EL (cell line): ENCODE data around the gene ZC3H7B.

Experiments used
- DNase-seq: peaks from one replicate; pipeline ENCODE4 v3.0.0-alpha.2; 2016

ZC3H7B gene

GRCh38 chr22:41358927-41359326, 57.6 kb downstream of the ZC3H7B start:
- DNase-seq: no peak

GRCh38 chr22:41359376-41359775, 58.1 kb downstream of the ZC3H7B start:
- DNase-seq: no peak

- no peak for DNase-seq
These were observed 58.8 kb downstream of the ZC3H7B start for GRCh38 chr22:41360126-41360525.

DNA sequence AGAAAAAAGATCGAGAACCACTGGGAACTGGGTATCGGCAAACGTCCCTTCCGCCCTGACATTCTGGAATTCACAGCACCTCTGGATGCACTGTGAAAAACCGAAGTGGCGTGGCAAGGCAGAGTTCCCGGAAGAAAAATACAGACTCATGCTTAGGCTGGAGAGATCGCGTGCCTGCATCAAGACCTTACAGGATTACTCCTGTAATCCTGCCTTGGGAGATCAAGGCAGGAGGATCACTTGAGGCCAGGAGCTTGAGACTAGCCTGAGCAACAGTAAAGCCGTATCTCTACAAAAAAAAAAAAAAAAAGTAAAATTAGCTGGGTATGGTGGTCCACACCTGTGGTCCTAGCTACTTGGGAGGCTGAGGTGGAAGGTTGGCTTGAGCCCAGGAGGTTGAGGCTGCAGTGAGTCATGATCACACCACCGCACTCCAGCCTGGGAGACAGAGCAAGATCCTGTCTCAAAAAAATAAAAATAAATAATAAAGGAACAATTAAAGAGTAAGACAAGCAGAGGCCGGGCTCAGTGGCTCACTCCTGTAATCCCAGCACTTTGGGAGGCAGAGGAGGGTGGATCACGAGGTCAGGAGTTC, 60.5 kb downstream of the ZC3H7B start:
- DNase-seq: peak; percentile 33

DNA sequence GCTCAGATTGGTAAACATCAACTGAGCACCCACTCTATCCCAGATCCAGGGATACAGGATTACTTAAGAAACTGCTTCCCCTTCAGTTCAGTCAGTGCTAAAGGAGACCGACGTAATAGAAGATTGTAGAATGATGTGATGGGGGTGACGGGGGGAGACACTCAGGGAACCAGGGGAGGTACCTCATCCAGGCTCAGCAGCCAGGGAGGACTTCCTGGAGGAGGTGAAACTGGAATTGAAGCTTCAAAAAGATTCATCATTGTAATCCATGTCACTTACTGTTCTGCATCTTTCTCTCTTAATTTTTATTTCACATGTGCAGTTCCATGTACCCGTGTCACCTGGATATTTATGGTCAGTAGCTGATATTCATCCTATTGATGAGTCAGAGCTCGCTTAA, 61.3 kb downstream of the ZC3H7B start:
- DNase-seq: no peak

- no peak for DNase-seq
These were observed 62.9 kb downstream of the ZC3H7B start for GRCh38 chr22:41364233-41364632.

DNA sequence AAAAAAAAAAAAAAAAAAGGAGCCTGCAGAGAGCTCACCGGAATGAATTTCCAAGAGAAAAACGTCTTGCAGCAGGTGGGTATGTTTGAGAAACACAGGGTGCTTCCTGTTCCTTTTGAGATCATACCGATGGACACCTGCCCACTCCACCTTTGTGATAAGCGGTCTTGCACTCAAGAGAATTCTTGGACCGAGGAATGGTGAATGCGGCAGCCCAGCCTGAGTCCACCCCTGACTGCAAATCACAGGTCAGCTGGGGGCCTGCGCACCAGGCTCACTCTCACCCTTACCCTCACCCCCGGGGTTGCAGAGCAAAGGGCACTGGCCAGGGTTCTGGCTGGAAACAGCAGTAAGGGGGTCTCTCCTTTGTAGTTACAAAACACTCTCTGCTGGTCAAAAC, 63.6 kb downstream of the ZC3H7B start:
- DNase-seq: no peak

- no peak for DNase-seq
These were observed 64.1 kb downstream of the ZC3H7B start for GRCh38 chr22:41365425-41365824.

DNA sequence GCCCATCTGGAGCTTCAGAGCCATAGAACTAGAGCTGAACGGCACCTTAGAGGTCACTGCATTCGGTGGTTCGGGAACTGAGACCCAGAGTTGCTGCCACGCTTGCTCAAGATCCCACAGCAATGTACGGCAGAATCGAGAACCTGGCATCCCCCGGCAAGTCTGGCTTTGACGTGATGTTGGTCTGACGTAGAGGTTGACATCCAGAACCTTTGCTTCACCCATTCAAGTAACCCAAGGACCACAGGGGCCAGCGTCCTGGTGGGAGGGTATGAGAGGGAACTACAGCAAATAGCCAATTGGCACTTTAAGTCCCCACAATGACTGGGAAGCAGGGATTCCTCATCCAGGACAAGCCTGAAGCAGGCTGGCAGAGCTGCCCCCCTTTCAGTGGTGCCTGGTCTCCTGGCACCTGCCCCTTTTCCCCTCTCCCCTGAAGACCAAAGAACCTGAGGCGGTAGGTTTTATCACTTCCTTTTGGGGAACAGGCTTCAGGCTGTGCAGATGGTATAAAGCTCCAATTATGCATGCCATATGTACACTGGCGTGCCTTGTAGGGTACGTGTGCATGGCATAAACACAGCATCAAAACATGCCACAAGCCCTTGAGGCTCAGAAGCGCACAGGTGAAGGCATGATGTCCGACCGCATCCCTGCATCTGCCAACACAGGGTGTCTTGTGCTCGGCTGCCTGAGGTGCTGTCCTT, 65.2 kb downstream of the ZC3H7B start:
- DNase-seq: no peak

DNA sequence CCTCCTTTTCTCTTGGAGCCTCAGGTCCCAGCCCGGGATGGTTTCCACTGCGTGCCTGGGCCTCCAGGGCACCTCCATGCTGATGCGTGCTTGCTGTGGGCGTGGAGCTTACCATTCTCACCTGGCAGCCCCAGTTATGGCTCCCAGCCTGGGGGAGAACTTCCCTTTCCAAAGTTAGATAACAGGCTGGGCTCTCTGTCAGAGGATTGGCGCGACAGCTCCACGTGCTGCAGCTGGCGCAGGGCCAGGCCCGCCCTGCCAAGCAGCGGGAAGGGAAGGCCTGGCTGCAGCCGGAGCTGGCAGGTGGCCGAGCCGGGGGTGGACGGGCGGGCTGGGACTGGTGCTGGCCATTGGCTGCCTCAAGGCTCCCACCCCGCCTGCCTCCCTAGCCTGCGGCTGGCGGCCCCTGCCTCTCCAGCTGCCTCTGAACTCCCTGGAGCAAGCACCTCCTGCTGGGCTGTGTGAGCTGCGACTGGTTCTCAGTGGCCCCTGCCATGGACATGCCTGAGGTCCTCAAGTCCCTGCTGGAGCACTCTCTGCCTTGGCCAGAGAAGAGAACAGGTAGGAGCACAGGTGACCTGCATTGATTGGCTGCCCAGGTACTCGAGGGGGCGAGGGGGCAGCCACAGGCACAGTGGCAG, 65.8 kb downstream of the ZC3H7B start:
- DNase-seq: peak; percentile 94

DNA sequence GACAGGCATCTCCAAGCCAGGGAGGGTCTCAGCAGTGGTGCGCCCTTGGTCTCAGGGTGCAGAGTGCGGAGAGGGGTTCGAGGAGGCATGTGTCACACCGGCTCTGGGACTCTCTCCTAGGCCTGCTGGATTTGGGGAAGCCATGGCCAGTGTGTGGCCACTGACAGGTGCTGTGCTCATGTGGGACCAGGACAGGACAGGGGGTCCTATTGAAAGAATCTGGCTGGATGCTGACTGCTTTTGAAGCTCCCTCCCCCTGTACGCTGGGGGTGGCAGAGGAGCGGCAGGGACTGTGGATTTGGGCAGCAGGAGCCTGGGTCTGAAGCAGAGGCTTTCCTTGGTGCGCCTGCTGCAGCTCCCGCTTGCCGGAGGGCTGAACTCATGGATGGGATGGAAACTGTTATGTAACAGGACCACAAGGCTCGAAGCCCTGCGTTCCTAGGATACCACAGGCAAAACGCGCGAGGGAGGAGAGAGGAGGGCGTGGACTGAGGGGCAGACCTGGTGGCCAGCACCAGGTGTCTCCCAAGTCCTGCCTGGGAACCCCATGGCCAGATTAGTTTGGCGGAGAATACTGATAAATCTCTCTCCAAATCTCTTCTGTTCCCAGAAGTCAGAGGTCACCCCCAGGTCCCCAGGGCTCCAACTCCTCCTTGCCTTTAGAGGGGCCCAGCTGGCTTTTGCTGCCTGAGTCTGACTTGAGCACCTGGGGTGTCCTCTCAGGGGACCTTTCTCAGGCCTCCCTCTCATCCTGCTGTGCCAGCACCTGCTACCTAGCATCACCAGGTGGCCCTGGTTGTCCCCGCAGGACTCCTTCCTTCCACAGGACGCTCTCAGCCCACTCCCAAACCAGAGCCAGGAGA, 66.6 kb downstream of the ZC3H7B start:
- peak; percentile 52 for DNase-seq

DNA sequence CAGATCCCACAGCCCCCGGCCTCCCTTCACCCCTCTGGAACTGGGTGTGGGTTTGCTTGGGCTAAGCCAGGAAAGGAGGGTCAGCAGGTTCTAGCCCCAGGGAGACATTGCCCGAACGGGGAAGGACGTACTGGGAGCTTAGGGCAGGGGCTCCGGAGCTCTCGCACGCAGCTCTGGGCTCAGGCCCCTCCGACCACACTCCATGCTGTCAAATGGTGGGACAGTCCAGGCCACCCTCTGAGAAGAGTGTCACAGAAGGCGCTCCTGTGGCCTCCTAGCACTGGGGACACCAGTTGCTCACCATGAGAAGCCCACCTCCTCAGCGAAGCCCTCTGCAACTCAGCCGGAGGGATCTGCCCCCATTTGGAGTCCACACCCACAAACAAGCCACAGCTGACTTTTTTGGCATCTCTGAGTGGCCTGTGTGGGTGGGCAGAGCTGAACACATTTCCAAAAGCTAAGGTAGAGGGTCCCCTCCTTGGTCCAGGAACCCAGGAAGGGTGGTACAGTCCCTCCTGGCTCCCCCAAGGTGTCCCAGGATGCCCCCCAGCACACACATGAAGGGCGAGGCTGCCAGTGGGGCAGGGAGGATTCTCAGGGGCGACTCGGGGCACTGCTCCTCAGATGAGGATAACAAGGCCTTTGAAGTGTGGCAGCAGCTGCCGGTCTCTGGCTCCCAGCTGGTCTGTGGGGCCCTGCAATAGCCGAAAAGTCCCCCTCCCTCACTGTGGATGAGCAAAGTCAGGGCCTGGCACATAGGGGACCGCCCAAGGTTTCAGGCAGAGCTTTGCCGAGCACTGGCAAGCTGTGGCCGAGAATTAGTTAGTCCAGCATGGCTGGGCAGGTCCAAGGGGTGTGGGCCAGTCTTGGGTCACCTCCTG, 67.5 kb downstream of the ZC3H7B start:
- DNase-seq: no peak

- no peak for DNase-seq
These were observed 68.1 kb downstream of the ZC3H7B start for GRCh38 chr22:41369424-41369745.

DNA sequence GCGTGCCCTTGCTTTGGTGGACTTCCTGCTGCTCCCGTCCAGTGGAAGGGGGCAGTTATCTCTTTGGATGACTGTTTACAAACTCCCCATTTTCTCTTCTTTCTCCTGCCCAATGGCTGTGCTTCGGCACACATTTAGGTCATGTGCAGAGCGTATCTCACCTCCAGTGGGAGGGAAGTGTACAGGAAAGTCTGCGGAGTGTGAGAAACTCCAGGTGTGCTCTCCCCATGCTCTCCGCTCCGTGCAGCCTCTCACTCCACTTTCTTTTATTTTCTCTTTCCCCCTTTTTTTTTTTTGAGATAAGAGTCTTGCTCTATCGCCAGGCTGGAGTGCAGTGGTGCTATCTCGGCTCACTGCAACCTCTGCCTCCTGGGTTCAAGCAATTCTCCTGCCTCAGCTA, 68.5 kb downstream of the ZC3H7B start:
- no peak for DNase-seq

GRCh38 chr22:41377846-41378245, 76.5 kb downstream of the ZC3H7B start:
- DNase-seq: no peak

DNA sequence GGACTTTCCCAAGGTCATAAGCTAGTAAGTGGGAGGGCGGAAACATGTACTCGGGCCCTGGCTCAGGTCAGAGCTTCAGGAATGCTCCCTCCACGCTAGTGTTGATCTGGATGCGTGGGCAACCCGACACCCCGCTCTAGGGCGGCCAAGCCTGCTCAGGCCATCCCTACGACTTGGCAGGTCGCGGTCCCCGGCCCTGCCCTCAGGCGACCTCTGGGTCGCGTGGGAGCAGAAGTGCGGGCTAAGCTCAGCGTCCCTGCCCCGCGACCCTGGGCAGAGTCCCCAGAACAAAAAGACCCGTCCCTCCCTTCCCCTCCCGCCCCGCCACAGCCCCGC, 79.6 kb downstream of the ZC3H7B start:
- peak; percentile 87 for DNase-seq

DNA sequence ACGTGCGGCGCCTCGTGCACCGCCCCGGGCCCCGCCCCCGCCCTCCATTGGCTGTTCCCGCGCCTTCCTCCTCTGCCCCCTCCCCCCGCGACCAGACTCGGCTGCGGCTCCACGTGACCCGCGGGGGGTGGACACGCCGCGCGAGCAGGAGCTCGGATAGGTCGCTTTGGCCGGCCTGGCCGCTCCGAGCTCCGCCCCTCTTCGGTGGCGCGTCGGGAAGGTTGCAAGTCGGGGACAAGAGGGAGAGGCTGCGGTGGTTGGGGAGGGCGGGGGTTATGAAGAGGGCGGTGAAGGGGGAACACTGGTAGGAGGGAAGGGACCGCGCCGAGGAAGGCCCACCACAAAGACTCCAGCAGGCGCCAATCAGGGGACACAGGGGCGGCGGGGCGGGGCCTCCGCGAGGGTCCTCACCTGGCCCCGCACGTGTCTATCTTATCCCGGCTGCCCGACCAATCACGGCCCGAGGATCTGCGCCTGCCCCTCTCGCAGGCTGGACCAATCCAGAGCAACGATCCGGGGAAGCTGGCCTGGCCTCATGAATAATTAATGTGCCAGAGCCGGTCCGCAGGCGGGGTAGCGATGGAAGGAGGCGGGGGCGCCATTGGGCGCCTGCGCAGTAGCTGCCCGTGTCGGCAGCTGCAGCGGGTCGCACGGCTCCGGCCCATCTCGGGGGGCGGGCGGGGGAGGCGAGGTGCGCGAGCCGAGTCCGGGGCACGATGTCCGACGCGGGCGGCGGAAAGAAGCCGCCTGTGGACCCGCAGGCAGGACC, 80.2 kb downstream of the ZC3H7B start, which contains the start of gene TEF:
Gene TEF (plus strand): TSS at position 614 of the 769 bp plus-strand sequence. CDS start 103 bp downstream, at position 717.
- peak; percentile 99 for DNase-seq

GRCh38 chr22:41382098-41382578, 80.8 kb downstream of the ZC3H7B start:
- DNase-seq: peak; percentile 60

GRCh38 chr22:41382610-41383009, 81.3 kb downstream of the ZC3H7B start:
- no peak for DNase-seq

GRCh38 chr22:41383085-41383484, 81.8 kb downstream of the ZC3H7B start:
- no peak for DNase-seq

DNA sequence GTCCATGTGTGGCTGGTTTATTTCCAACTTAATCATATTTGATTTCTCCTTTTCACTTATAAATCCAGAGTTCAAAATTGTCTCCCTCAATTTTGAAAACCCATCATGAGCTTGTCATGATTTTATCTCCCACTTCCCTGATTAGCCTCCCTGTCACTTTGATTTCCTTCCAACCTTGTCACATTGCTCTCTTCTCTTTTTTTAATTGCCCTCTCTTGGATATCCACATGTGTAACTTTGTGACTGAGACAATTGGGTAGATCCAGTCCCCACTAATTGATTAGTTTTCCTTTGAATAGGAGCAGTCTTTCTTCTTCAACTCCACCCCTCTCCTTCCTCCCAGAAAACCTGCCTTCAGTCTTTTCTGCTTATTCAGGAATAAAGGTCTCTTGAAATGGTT, 82.8 kb downstream of the ZC3H7B start:
- DNase-seq: no peak

DNA sequence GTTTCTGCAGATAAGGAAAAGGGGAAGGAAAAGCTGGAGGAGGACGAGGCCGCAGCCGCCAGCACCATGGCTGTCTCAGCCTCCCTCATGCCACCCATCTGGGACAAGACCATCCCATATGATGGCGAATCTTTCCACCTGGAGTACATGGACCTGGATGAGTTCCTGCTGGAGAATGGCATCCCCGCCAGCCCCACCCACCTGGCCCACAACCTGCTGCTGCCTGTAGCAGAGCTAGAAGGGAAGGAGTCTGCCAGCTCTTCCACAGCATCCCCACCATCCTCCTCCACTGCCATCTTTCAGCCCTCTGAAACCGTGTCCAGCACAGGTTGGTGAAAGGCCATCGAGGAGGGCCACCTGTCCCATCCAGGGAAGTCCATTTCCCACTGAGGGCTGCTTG, 86.0 kb downstream of the ZC3H7B start:
- no peak for DNase-seq
